WTC11 (cell line): ENCODE measurements around the gene SUPT5H. TPM values are rescaled to one million over a fixed set of nuclear protein-coding genes. Genes with fewer than 3 reads are reported as not detected.
A peak's percentile ranks its signal among the peaks of the same experiment; 100 is the strongest.

Source experiments
- ATAC-seq: fragments of 200-7000 bp; cut with Tn5 transposase; 2 replicates; pipeline ENCODE4 v1.10.0; 2021; ENCODE audit warnings: mild to moderate bottlenecking, moderate library complexity
- CTCF ChIA-PET: fragments of 300-600 bp; sonication (Branson Sonifier 250); formaldehyde crosslinking; loops from one replicate; lab custom pipeline; 2021; ENCODE audit warnings: antibody characterized with exemption; lab: Charles Lee
- POLR2A ChIA-PET: fragments of 350-600 bp; sonication (Branson Sonifier 250); formaldehyde crosslinking; loops from one replicate; lab custom pipeline; 2021; ENCODE audit warnings: antibody characterized with exemption; lab: Charles Lee
- DNase-seq: peaks from one replicate; pipeline ENCODE4 v3.0.0; 2021; ENCODE audit warnings: low spot score
- H3K27ac Mint-ChIP-seq: 2 replicates; pipeline ENCODE4 v1.8.0; 2021; ENCODE audit warnings: mixed read lengths
- H3K27me3 Mint-ChIP-seq: 2 replicates; pipeline ENCODE4 v1.8.0; 2021; ENCODE audit warnings: low read depth, mild to moderate bottlenecking, moderate library complexity, mixed read lengths
- H3K36me3 Mint-ChIP-seq: 2 replicates; pipeline ENCODE4 v1.8.0; 2021; ENCODE audit warnings: mixed read lengths
- H3K4me1 Mint-ChIP-seq: 2 replicates; pipeline ENCODE4 v1.8.0; 2022; ENCODE audit warnings: mixed read lengths
- H3K4me3 Mint-ChIP-seq: 2 replicates; pipeline ENCODE4 v1.8.0; 2021; ENCODE audit warnings: mild to moderate bottlenecking, moderate library complexity, mixed read lengths
- H3K9me3 Mint-ChIP-seq: 2 replicates; pipeline ENCODE4 v1.8.0; 2021; ENCODE audit warnings: mixed read lengths
- CTCF ChIP-seq: fragments of 200-600 bp; IDR thresholded peaks from 2 replicates; pipeline ENCODE4 v1.8.0; 2022; ENCODE audit warnings: antibody characterized with exemption
- EMX1 ChIP-seq: fragments of 250-450 bp; sonication (Bioruptor Pico); IDR thresholded peaks from 2 replicates; pipeline ENCODE4 v1.8.0; 2021; ENCODE audit warnings: mild to moderate bottlenecking
- GABPB1 ChIP-seq: sonication (generic); formaldehyde crosslinking; IDR thresholded peaks from 2 replicates; pipeline ENCODE4 v1.8.1; 2023; ENCODE audit warnings: mild to moderate bottlenecking, missing genetic modification reagents
- HMGA2 ChIP-seq: fragments of 250-450 bp; sonication (Bioruptor Pico); IDR thresholded peaks from 2 replicates; pipeline ENCODE4 v1.4.0; 2021; ENCODE audit warnings: mild to moderate bottlenecking, moderate library complexity
- NR1H2 ChIP-seq: sonication (generic); formaldehyde crosslinking; IDR thresholded peaks from 2 replicates; pipeline ENCODE4 v1.9.0; 2021; ENCODE audit warnings: mild to moderate bottlenecking, moderate library complexity, missing genetic modification reagents
- NR3C1 ChIP-seq: sonication (generic); formaldehyde crosslinking; conservative IDR thresholded peaks from 2 replicates; pipeline ENCODE4 v1.8.1; 2023; ENCODE audit warnings: low read depth, mild to moderate bottlenecking, missing genetic modification reagents
- RELA ChIP-seq: sonication (generic); formaldehyde crosslinking; IDR thresholded peaks from 2 replicates; pipeline ENCODE4 v1.8.1; 2022; ENCODE audit warnings: missing genetic modification reagents, mild to moderate bottlenecking, borderline replicate concordance
- SMAD4 ChIP-seq: sonication (generic); formaldehyde crosslinking; IDR thresholded peaks from 2 replicates; pipeline ENCODE4 v1.8.0; 2022; ENCODE audit warnings: mild to moderate bottlenecking, missing genetic modification reagents
- SP1 ChIP-seq: sonication (generic); formaldehyde crosslinking; conservative IDR thresholded peaks from 2 replicates; pipeline ENCODE4 v1.8.1; 2022; ENCODE audit warnings: missing genetic modification reagents
- ZBTB43 ChIP-seq: sonication (generic); formaldehyde crosslinking; IDR thresholded peaks from 2 replicates; pipeline ENCODE4 v1.8.1; 2023; ENCODE audit warnings: mild to moderate bottlenecking, missing genetic modification reagents
- ZNF219 ChIP-seq: sonication (generic); formaldehyde crosslinking; IDR thresholded peaks from 2 replicates; pipeline ENCODE4 v1.8.0; 2023; ENCODE audit warnings: missing genetic modification reagents, mild to moderate bottlenecking, borderline replicate concordance
- ZNF317 ChIP-seq: sonication (generic); formaldehyde crosslinking; IDR thresholded peaks from 2 replicates; pipeline ENCODE4 v1.8.1; 2023; ENCODE audit warnings: low read depth, mild to moderate bottlenecking, moderate library complexity, missing genetic modification reagents, borderline replicate concordance
- total RNA-seq: library from RNA; stranded (reverse); gene quantifications from 3 replicates; pipeline ENCODE4 v1.2.3, GENCODE V29; 2021
- TF ChIP-seq, protein P1 (sequence below): sonication (generic); formaldehyde crosslinking; IDR thresholded peaks from 2 replicates; pipeline ENCODE4 v1.8.1; 2023; ENCODE audit warnings: mild to moderate bottlenecking, missing genetic modification reagents, borderline replicate concordance
- TF ChIP-seq, protein P2 (sequence below): sonication (generic); formaldehyde crosslinking; IDR thresholded peaks from 2 replicates; pipeline ENCODE4 v1.8.1; 2022; ENCODE audit warnings: missing genetic modification reagents, borderline replicate concordance
- TF ChIP-seq, protein P3 (sequence below): sonication (generic); formaldehyde crosslinking; IDR thresholded peaks from 2 replicates; pipeline ENCODE4 v1.8.0; 2022; ENCODE audit warnings: mild to moderate bottlenecking, missing genetic modification reagents
- TF ChIP-seq, protein P4 (sequence below): fragments of 250-450 bp; sonication (Bioruptor Pico); IDR thresholded peaks from 2 replicates; pipeline ENCODE4 v1.9.0; 2021; ENCODE audit warnings: mild to moderate bottlenecking, borderline replicate concordance
- TF ChIP-seq, protein P5 (sequence below): sonication (generic); formaldehyde crosslinking; IDR thresholded peaks from 2 replicates; pipeline ENCODE4 v1.8.0; 2022; ENCODE audit warnings: mild to moderate bottlenecking, missing genetic modification reagents
- TF ChIP-seq, protein P6 (sequence below): sonication (generic); formaldehyde crosslinking; IDR thresholded peaks from 2 replicates; pipeline ENCODE4 v1.8.1; 2022; ENCODE audit warnings: mild to moderate bottlenecking, moderate library complexity, missing genetic modification reagents

SUPT5H gene
- total RNA-seq, 1 experiment from 2014 or later, result 135 TPM

- TF ChIP-seq, protein P1, sequence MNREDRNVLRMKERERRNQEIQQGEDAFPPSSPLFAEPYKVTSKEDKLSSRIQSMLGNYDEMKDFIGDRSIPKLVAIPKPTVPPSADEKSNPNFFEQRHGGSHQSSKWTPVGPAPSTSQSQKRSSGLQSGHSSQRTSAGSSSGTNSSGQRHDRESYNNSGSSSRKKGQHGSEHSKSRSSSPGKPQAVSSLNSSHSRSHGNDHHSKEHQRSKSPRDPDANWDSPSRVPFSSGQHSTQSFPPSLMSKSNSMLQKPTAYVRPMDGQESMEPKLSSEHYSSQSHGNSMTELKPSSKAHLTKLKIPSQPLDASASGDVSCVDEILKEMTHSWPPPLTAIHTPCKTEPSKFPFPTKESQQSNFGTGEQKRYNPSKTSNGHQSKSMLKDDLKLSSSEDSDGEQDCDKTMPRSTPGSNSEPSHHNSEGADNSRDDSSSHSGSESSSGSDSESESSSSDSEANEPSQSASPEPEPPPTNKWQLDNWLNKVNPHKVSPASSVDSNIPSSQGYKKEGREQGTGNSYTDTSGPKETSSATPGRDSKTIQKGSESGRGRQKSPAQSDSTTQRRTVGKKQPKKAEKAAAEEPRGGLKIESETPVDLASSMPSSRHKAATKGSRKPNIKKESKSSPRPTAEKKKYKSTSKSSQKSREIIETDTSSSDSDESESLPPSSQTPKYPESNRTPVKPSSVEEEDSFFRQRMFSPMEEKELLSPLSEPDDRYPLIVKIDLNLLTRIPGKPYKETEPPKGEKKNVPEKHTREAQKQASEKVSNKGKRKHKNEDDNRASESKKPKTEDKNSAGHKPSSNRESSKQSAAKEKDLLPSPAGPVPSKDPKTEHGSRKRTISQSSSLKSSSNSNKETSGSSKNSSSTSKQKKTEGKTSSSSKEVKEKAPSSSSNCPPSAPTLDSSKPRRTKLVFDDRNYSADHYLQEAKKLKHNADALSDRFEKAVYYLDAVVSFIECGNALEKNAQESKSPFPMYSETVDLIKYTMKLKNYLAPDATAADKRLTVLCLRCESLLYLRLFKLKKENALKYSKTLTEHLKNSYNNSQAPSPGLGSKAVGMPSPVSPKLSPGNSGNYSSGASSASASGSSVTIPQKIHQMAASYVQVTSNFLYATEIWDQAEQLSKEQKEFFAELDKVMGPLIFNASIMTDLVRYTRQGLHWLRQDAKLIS, result no peak
- TF ChIP-seq, protein P2, sequence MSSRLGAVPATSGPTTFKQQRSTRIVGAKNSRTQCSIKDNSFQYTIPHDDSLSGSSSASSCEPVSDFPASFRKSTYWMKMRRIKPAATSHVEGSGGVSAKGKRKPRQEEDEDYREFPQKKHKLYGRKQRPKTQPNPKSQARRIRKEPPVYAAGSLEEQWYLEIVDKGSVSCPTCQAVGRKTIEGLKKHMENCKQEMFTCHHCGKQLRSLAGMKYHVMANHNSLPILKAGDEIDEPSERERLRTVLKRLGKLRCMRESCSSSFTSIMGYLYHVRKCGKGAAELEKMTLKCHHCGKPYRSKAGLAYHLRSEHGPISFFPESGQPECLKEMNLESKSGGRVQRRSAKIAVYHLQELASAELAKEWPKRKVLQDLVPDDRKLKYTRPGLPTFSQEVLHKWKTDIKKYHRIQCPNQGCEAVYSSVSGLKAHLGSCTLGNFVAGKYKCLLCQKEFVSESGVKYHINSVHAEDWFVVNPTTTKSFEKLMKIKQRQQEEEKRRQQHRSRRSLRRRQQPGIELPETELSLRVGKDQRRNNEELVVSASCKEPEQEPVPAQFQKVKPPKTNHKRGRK, result no peak
Observed at GRCh38 chr19:39448271-39448670, 2.9 kb downstream of the SUPT5H start (continued).

DNA sequence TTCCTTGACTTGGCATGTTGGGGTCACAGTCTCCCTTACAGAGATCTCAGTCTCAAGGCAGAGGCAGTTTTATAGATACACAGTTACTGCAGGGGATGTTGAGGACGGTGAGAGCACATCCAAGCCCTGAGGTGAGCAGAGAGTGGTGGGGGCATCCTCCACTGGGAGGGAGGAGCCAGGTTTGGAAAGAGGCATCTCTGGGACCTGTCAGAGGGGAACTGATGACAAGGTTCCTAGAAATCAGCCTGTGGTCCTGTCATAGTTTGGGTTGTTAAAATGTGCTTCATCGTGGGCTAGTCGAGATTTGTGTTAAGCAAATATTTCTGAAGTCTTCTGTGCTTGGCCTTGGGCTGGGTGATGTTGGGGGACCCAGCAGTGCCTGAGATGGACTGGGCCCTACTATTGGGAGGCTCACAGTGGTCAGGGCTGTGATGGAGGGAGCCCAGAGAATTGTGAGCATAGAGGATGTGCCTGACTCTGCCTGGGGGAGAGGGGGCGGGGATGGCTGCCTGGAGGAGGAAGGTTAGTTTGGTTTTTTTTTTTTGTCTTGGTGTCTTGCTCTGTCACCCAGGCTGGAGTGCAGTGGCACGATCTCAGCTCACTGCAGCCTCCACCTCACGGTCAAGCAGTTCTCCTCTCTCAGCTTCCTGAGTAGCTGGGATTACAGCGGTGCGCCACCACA, 3.9 kb downstream of the SUPT5H start:
- POLR2A ChIA-PET, result interaction anchor here (0.6 kb wide), 1 partner anchor 14 kb away, joined by 3 read pairs; no protein-coding TSS in a partner anchor
- DNase-seq (no peak), ATAC-seq (no peak)
- no peaks in the 10 kb centered on the region for H3K27me3 Mint-ChIP-seq
- H3K9me3 Mint-ChIP-seq, result no peaks in the 10 kb centered on the region
- H3K4me3 Mint-ChIP-seq, result no peak overlapping the region
- peaks cover 57% of the 10 kb centered on the region for H3K36me3 Mint-ChIP-seq
- H3K27ac Mint-ChIP-seq, result peak overlapping the region; percentile 91
- CTCF ChIA-PET, result interaction anchor here (1.4 kb wide), 1 partner anchor 25 kb away, joined by 4 read pairs; no protein-coding TSS in a partner anchor
- peaks cover 19% of the 10 kb centered on the region for H3K4me1 Mint-ChIP-seq
- TF ChIP-seq, protein P3, sequence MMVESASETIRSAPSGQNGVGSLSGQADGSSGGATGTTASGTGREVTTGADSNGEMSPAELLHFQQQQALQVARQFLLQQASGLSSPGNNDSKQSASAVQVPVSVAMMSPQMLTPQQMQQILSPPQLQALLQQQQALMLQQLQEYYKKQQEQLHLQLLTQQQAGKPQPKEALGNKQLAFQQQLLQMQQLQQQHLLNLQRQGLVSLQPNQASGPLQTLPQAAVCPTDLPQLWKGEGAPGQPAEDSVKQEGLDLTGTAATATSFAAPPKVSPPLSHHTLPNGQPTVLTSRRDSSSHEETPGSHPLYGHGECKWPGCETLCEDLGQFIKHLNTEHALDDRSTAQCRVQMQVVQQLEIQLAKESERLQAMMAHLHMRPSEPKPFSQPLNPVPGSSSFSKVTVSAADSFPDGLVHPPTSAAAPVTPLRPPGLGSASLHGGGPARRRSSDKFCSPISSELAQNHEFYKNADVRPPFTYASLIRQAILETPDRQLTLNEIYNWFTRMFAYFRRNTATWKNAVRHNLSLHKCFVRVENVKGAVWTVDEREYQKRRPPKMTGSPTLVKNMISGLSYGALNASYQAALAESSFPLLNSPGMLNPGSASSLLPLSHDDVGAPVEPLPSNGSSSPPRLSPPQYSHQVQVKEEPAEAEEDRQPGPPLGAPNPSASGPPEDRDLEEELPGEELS (CRISPR knock-in tag), result no peak
- TF ChIP-seq ZNF219, result no peak
- no peak for TF ChIP-seq ZBTB43 (CRISPR knock-in tag)
- no peak for TF ChIP-seq NR1H2 (CRISPR knock-in tag)
- no peak for TF ChIP-seq GABPB1
- TF ChIP-seq ZNF317 (CRISPR knock-in tag), result no peak
- no peak for TF ChIP-seq CTCF
- TF ChIP-seq, protein P4, sequence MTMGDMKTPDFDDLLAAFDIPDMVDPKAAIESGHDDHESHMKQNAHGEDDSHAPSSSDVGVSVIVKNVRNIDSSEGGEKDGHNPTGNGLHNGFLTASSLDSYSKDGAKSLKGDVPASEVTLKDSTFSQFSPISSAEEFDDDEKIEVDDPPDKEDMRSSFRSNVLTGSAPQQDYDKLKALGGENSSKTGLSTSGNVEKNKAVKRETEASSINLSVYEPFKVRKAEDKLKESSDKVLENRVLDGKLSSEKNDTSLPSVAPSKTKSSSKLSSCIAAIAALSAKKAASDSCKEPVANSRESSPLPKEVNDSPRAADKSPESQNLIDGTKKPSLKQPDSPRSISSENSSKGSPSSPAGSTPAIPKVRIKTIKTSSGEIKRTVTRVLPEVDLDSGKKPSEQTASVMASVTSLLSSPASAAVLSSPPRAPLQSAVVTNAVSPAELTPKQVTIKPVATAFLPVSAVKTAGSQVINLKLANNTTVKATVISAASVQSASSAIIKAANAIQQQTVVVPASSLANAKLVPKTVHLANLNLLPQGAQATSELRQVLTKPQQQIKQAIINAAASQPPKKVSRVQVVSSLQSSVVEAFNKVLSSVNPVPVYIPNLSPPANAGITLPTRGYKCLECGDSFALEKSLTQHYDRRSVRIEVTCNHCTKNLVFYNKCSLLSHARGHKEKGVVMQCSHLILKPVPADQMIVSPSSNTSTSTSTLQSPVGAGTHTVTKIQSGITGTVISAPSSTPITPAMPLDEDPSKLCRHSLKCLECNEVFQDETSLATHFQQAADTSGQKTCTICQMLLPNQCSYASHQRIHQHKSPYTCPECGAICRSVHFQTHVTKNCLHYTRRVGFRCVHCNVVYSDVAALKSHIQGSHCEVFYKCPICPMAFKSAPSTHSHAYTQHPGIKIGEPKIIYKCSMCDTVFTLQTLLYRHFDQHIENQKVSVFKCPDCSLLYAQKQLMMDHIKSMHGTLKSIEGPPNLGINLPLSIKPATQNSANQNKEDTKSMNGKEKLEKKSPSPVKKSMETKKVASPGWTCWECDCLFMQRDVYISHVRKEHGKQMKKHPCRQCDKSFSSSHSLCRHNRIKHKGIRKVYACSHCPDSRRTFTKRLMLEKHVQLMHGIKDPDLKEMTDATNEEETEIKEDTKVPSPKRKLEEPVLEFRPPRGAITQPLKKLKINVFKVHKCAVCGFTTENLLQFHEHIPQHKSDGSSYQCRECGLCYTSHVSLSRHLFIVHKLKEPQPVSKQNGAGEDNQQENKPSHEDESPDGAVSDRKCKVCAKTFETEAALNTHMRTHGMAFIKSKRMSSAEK, result no peak
- TF ChIP-seq EMX1 (CRISPR knock-in tag), result no peak
- TF ChIP-seq SMAD4 (CRISPR knock-in tag), result no peak
- TF ChIP-seq, protein P5, sequence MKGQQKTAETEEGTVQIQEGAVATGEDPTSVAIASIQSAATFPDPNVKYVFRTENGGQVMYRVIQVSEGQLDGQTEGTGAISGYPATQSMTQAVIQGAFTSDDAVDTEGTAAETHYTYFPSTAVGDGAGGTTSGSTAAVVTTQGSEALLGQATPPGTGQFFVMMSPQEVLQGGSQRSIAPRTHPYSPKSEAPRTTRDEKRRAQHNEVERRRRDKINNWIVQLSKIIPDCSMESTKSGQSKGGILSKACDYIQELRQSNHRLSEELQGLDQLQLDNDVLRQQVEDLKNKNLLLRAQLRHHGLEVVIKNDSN (CRISPR knock-in tag), result no peak
- TF ChIP-seq NR3C1 (CRISPR knock-in tag), result no peak
- TF ChIP-seq, protein P6, sequence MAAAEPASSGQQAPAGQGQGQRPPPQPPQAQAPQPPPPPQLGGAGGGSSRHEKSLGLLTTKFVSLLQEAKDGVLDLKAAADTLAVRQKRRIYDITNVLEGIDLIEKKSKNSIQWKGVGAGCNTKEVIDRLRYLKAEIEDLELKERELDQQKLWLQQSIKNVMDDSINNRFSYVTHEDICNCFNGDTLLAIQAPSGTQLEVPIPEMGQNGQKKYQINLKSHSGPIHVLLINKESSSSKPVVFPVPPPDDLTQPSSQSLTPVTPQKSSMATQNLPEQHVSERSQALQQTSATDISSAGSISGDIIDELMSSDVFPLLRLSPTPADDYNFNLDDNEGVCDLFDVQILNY (CRISPR knock-in tag), result no peak
- TF ChIP-seq SP1, result no peak
- TF ChIP-seq HMGA2 (CRISPR knock-in tag), result no peak
- TF ChIP-seq RELA, result no peak
